HCT116 (cell line): ENCODE data around the gene OTULIN. TPM values are rescaled to one million over a fixed set of nuclear protein-coding genes. Genes with fewer than 3 reads are reported as not detected.

Experiments
- ATAC-seq: fragments of 200-7000 bp; cut with Tn5 transposase; 2 replicates; pipeline ENCODE4 v1.9.1; 2020; ENCODE audit warnings: mild to moderate bottlenecking, moderate library complexity
- BruUV-seq: library from RNA; stranded (reverse); fragments of 400-500 nt; replicated peaks from 2 replicates; lab custom pipeline; 2021; lab: Mats Ljungman, UMichigan
- CTCF ChIA-PET: fragments of 300-600 bp; sonication (Branson Sonifier 250); formaldehyde crosslinking; loops from one replicate; lab custom pipeline; 2021; ENCODE audit warnings: antibody characterized with exemption; lab: Charles Lee
- POLR2A ChIA-PET: fragments of 300-600, 350-600 bp; sonication (Branson Sonifier 250); formaldehyde crosslinking; loops from one replicate; lab custom pipeline; 2021; ENCODE audit warnings: antibody characterized with exemption; lab: Charles Lee
- RAD21 ChIA-PET, 2 experiments: fragments of 300-600 bp; sonication (Branson Sonifier 250); formaldehyde crosslinking; loops; one replicate each; lab custom pipeline; 2023; ENCODE audit warnings: low total read pairs in 2 of 2; ENCODE audit not compliant: uncharacterized antibody in 2 of 2, unreplicated experiment in 2 of 2, low non-redundant PET in 1 of 2; lab: Charles Lee
- DNase-seq: peaks from one replicate; pipeline ENCODE4 v3.0.0-alpha.2; 2010; ENCODE audit warnings: low read depth, low spot score
- H2AFZ ChIP-seq: fragments of 200-600 bp; shearing (Covaris generic), sonication (generic); 2 replicates; pipeline ENCODE4 v1.6.1; 2017; ENCODE audit warnings: low read depth, mixed run types, mixed read lengths, antibody characterized with exemption, low read length; ENCODE audit not compliant: poor library complexity, severe bottlenecking
- H3K27ac ChIP-seq: 2 replicates; pipeline ENCODE4 v1.5.1; 2012; ENCODE audit warnings: low read depth, low read length
- H3K27me3 ChIP-seq: fragments of 200-600 bp; sonication (generic); 2 replicates; pipeline ENCODE4 v1.6.1; 2016; ENCODE audit warnings: mixed run types, low read length, mixed read lengths; ENCODE audit not compliant: insufficient read depth
- H3K36me3 ChIP-seq, 2 experiments: fragments of 200-500 bp in 1 of 2; fragments of 200-600 bp in 1 of 2; sonication (Bioruptor generic) in 1 of 2; sonication (generic) in 1 of 2; 2 replicates each; pipeline versions ENCODE4 v1.5.1 to v1.6.1; 2014 to 2016; ENCODE audit warnings: low read length in 2 of 2, inconsistent platforms in 1 of 2, mixed read lengths in 1 of 2, mixed run types in 1 of 2; ENCODE audit not compliant: insufficient read depth in 2 of 2, control insufficient read depth in 1 of 2
- H3K4me1 ChIP-seq, 2 experiments: fragments of 200-600 bp in 1 of 2; sonication (generic) in 1 of 2; 2 replicates each; pipeline versions ENCODE4 v1.5.1 to v1.6.1; 2012 to 2017; ENCODE audit warnings: low read length in 2 of 2, inconsistent platforms in 1 of 2, mild to moderate bottlenecking in 1 of 2, mixed read lengths in 1 of 2, mixed run types in 1 of 2, moderate library complexity in 1 of 2; ENCODE audit not compliant: insufficient read depth in 2 of 2, control insufficient read depth in 1 of 2
- H3K4me2 ChIP-seq: fragments of 200-600 bp; sonication (generic); 2 replicates; pipeline ENCODE4 v1.6.1; 2017; ENCODE audit warnings: mixed run types, low read length, mixed read lengths
- H3K4me3 ChIP-seq, 2 experiments: fragments of 200-600 bp in 1 of 2; sonication (generic) in 1 of 2; replicated peaks in 1 of 2; 2 replicates each; pipeline ENCODE4 v1.5.1; 2011 to 2016; ENCODE audit warnings: low read length in 2 of 2, control low read depth in 1 of 2, low read depth in 1 of 2, mild to moderate bottlenecking in 1 of 2, mixed read lengths in 1 of 2, mixed run types in 1 of 2
- H3K79me2 ChIP-seq: fragments of 200-600 bp; sonication (generic); 2 replicates; pipeline ENCODE4 v1.6.1; 2017; ENCODE audit warnings: mild to moderate bottlenecking, mixed run types, low read length, moderate library complexity, mixed read lengths; ENCODE audit not compliant: insufficient read depth
- H3K9ac ChIP-seq: fragments of 200-600 bp; sonication (generic); 2 replicates; pipeline ENCODE4 v1.6.1; 2016; ENCODE audit warnings: low read length, mixed read lengths
- H3K9me2 ChIP-seq: fragments of 200-600 bp; sonication (generic), shearing (Covaris generic); 2 replicates; pipeline ENCODE4 v1.6.1; 2017; ENCODE audit warnings: mixed run types, mild to moderate bottlenecking, moderate library complexity; ENCODE audit not compliant: insufficient read depth
- H3K9me3 ChIP-seq, 2 experiments: fragments of 200-500 bp in 1 of 2; fragments of 200-600 bp in 1 of 2; sonication (Bioruptor generic) in 1 of 2; sonication (generic) in 1 of 2; 2 replicates each; pipeline ENCODE4 v1.6.1; 2014 to 2017; ENCODE audit warnings: low read length in 2 of 2, mixed read lengths in 2 of 2, inconsistent platforms in 1 of 2, low read depth in 1 of 2, mild to moderate bottlenecking in 1 of 2, mixed run types in 1 of 2, moderate library complexity in 1 of 2; ENCODE audit not compliant: control insufficient read depth in 1 of 2, insufficient read depth in 1 of 2
- H4K20me1 ChIP-seq: fragments of 200-600 bp; sonication (generic), shearing (Covaris generic); 2 replicates; pipeline ENCODE4 v1.6.1; 2017; ENCODE audit warnings: mixed run types, mild to moderate bottlenecking, moderate library complexity; ENCODE audit not compliant: insufficient read depth
- CBX3 ChIP-seq: IDR thresholded peaks from 2 replicates; pipeline ENCODE4 v1.6.1; 2012; ENCODE audit warnings: low read depth
- CEBPB ChIP-seq: IDR thresholded peaks from 2 replicates; pipeline ENCODE4 v1.6.1; 2012; ENCODE audit warnings: low read depth
- EGR1 ChIP-seq: IDR thresholded peaks from 2 replicates; pipeline ENCODE4 v1.6.1; 2012; ENCODE audit warnings: low read depth
- EZH2phosphoT487 ChIP-seq: fragments of 200-600 bp; IDR thresholded peaks from 2 replicates; pipeline ENCODE4 v1.6.1; 2018; ENCODE audit warnings: antibody characterized with exemption, borderline replicate concordance
- FOSL1 ChIP-seq: IDR thresholded peaks from 2 replicates; pipeline ENCODE4 v1.6.1; 2012; ENCODE audit warnings: low read depth
- JUND ChIP-seq: IDR thresholded peaks from 2 replicates; pipeline ENCODE4 v1.6.1; 2012
- POLR2A ChIP-seq: IDR thresholded peaks from 2 replicates; pipeline ENCODE4 v1.7.0; 2011; ENCODE audit warnings: borderline replicate concordance; ENCODE audit not compliant: insufficient read depth, insufficient read length; ENCODE audit errors: extremely low read depth
- POLR2AphosphoS5 ChIP-seq: IDR thresholded peaks from 2 replicates; pipeline ENCODE4 v1.6.1; 2011; ENCODE audit warnings: mild to moderate bottlenecking, low read depth, low read length, moderate library complexity
- REST ChIP-seq: IDR thresholded peaks from 2 replicates; pipeline ENCODE4 v1.6.1; 2012; ENCODE audit warnings: low read depth
- SIN3A ChIP-seq: IDR thresholded peaks from 2 replicates; pipeline ENCODE4 v1.6.1; 2012; ENCODE audit warnings: low read depth
- SP1 ChIP-seq: IDR thresholded peaks from 2 replicates; pipeline ENCODE4 v1.6.1; 2012; ENCODE audit warnings: low read depth
- TCF7L2 ChIP-seq: IDR thresholded peaks from 2 replicates; pipeline ENCODE4 v1.7.0; 2011; ENCODE audit warnings: borderline replicate concordance, inconsistent platforms; ENCODE audit not compliant: insufficient read depth, insufficient read length; ENCODE audit errors: extremely low read depth
- YY1 ChIP-seq: IDR thresholded peaks from 2 replicates; pipeline ENCODE4 v1.6.1; 2011; ENCODE audit warnings: low read length, low read depth, moderate library complexity, mild to moderate bottlenecking; ENCODE audit not compliant: insufficient replicate concordance; ENCODE audit errors: extremely low read depth
- ZFX ChIP-seq: fragments of 450-650 bp; IDR thresholded peaks from 2 replicates; pipeline ENCODE4 v1.6.1; 2017
- ZNF274 ChIP-seq: fragments of 200-500 bp; sonication (Bioruptor generic); IDR thresholded peaks from 2 replicates; pipeline ENCODE4 v1.6.1; 2014; ENCODE audit warnings: mild to moderate bottlenecking, low read depth, low read length, inconsistent platforms
- intact Hi-C: fragments of 100-400 bp; cut with micrococcal nuclease; formaldehyde crosslinking; loops from 2 replicates; pipeline ENCODE4 v1.10.0; 2022
- total RNA-seq: library from RNA; stranded (reverse); gene quantifications from one replicate; pipeline ENCODE4 v1.2.1, GENCODE V29; 2021; ENCODE audit not compliant: unreplicated experiment
- TF ChIP-seq, protein P1 (sequence below): IDR thresholded peaks from 2 replicates; pipeline ENCODE4 v1.6.1; 2012
- TF ChIP-seq, protein P2 (sequence below): IDR thresholded peaks from 2 replicates; pipeline ENCODE4 v1.6.1; 2012
- TF ChIP-seq, protein P3 (sequence below): IDR thresholded peaks from 2 replicates; pipeline ENCODE4 v1.6.1; 2011; ENCODE audit warnings: mild to moderate bottlenecking, low read length, moderate library complexity; ENCODE audit not compliant: insufficient replicate concordance; ENCODE audit errors: extremely low read depth

The OTULIN gene
- total RNA-seq, 1 experiment from 2014 or later = 25.7 TPM

GRCh38 chr5:14678773-14679334, 14.3 kb downstream of the OTULIN start:
- intact Hi-C loops = no loop called here
- POLR2A ChIA-PET = no interaction called here
- no peaks in the 10 kb centered on the region for H3K4me1 ChIP-seq
- no peaks in the 10 kb centered on the region for H4K20me1 ChIP-seq
- H3K36me3 ChIP-seq = peaks cover 10 to 14% of the 10 kb centered on the region in 2 experiments; a peak in 3 of 4 replicates
- H3K9me3 ChIP-seq = no peaks in the 10 kb centered on the region
- ATAC-seq (no peak), DNase-seq (no peak)
- no peak for TF ChIP-seq CBX3
- no peak for TF ChIP-seq EGR1
- TF ChIP-seq, protein P1, sequence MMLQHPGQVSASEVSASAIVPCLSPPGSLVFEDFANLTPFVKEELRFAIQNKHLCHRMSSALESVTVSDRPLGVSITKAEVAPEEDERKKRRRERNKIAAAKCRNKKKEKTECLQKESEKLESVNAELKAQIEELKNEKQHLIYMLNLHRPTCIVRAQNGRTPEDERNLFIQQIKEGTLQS = no peak
- no peak for TF ChIP-seq REST
- TF ChIP-seq POLR2A = no peak
- no peak for TF ChIP-seq ZNF274
- no peak for TF ChIP-seq ZFX
- TF ChIP-seq CEBPB = no peak
- no peak for TF ChIP-seq SIN3A
- no peak for TF ChIP-seq EZH2phosphoT487
- no peak for TF ChIP-seq TCF7L2
- TF ChIP-seq YY1 = no peak
- TF ChIP-seq, protein P2, sequence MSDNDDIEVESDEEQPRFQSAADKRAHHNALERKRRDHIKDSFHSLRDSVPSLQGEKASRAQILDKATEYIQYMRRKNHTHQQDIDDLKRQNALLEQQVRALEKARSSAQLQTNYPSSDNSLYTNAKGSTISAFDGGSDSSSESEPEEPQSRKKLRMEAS = no peak
- TF ChIP-seq, protein P3, sequence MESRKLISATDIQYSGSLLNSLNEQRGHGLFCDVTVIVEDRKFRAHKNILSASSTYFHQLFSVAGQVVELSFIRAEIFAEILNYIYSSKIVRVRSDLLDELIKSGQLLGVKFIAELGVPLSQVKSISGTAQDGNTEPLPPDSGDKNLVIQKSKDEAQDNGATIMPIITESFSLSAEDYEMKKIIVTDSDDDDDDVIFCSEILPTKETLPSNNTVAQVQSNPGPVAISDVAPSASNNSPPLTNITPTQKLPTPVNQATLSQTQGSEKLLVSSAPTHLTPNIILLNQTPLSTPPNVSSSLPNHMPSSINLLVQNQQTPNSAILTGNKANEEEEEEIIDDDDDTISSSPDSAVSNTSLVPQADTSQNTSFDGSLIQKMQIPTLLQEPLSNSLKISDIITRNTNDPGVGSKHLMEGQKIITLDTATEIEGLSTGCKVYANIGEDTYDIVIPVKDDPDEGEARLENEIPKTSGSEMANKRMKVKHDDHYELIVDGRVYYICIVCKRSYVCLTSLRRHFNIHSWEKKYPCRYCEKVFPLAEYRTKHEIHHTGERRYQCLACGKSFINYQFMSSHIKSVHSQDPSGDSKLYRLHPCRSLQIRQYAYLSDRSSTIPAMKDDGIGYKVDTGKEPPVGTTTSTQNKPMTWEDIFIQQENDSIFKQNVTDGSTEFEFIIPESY = no peak
- no peak for TF ChIP-seq SP1
- TF ChIP-seq POLR2AphosphoS5 = no peak
- no peak for TF ChIP-seq FOSL1
- no peak for TF ChIP-seq JUND
- RAD21 ChIA-PET = no interaction called here
- no peak overlapping the region for H3K4me3 ChIP-seq
- no peak overlapping the region for H2AFZ ChIP-seq
- no peak overlapping the region for H3K27ac ChIP-seq
- BruUV-seq = no TSS peak
- no peak overlapping the region for H3K9ac ChIP-seq
- no peak overlapping the region for H3K4me2 ChIP-seq
- H3K9me2 ChIP-seq = no peaks in the 10 kb centered on the region
- H3K27me3 ChIP-seq = no peaks in the 10 kb centered on the region
- CTCF ChIA-PET = no interaction called here
- H3K79me2 ChIP-seq = peaks cover 59% of the 10 kb centered on the region
